GM21447 (cell line): ENCODE measurements around the gene MBP.

Experiments
- ATAC-seq: cut with Tn5 transposase; IDR thresholded peaks from one replicate; pipeline ENCODE4 v1.9.1; 2021; ENCODE audit not compliant: unreplicated experiment

Gene MBP

DNA sequence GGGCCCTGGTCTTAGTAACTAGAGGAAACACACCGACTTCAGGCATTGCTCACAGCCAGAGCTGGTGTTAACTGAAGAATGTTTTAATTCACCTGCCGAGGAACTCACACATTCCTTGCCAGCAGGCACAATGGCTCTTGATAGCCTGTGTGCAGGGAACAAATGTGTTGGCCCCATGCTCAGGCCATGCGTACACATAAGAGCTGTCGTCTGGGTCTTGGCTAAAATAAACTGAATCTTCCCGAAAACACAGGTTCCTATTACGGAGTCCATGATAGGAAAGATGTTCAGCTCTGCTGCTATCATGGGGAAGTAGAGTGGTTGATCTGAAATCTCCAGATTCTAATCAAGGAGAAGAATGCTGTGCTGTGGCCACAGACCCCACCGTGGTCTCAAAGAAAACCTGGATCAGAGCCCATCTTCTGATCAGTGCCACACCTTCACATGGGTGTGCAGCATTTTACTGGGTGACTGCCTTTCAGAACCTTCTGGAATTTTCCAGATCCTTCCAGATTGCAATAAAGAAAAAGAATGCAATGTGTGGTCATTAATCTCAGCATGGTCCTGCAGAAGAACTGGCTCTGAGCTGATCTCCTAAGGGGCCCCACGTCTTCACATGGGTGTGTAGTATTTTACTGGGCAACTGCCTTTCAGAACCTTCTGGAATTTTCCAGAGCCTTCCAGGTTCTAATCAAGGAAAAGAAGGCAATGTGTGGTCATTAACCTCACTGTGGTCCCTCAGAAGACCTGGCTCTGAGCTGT is 17.2 kb downstream of the MBP start:
- peak; percentile 3 for ATAC-seq

DNA sequence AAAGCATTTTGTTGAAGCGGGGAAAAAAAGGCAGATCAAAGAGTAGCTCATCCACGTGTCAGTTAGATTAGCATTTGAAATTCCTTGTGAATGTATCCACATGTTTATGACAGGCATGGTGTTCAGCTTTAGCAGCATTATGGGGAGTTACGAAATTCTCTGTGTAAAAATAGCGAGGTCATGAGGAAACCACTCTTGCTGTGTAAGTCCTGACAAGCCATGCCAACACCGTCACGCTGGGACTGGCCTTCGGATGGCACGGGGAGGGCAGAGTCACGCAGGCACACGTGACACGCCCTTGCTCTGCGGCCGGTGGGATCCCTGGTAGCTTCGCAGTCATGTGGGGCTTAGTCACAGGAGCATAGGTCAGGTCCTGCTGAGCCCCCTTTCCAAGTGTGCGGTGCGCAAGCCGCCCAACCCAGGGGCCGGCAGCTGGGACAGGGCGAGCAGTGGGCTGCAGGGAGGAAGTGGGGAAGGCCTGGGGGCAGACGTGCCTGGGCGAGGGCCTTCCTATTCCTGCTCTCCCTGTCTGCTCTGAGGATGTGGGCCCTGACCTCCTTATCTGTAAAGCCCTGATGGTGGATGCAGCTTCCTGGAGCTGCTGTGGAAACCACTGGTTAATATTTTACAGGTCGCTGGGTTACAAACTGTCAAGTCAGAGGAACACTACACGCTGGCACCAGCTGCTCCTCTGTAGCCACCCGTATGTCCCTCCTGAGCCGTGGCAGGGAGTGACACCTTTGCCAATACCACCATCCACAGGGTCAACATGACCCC is 18.0 kb downstream of the MBP start:
- ATAC-seq: peak; percentile 93

DNA sequence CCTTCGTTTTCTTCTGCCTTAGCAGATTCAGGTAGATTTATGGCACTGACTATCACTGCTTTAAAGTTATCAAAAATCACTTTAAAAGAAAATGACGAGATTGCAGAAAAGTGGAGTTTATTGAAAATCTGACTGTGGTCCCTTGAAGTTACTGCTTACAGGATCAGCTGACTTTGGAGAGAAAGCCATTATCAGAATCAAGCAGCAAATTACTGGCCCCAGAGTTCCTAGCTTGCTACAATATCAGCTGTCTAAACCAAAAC is 18.5 kb downstream of the MBP start:
- no peak for ATAC-seq

DNA sequence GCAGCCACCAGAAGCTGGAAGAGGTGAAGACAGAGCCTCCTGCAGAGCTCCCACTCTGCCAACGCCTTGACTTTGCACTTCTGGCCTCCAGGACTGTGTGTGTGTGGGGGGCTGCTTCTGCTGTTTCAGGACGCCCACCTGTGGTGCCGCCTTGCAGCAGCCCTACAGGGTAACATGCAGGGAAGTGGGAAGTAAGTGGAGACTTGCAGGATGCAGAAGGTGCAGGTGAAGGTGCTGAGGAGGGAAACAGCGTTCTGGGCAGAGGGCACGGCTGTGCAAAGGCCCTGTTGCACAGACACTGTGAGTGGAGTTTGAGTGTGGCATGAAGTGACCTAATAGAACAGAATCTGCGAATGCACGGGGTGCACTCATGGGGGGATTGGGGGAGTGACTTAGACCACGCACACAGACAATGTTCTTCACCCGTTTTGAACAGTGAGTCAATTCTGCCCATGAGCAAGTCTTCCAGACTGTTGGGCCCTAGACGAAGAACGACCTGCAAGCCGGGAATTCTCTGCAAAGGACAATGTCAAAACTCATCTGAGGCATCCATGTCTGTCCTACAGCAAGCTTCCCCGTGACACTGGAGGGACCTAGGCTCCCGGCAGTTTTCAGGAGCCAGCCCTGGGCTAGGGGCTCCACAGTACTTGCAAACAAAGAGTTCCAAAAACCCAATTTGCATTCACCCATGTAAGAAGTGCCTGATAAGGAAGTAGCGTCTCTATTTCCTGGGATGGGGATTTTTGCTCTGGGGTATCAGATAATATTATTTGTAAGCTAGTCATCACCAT is 19.0 kb downstream of the MBP start:
- no peak for ATAC-seq

DNA sequence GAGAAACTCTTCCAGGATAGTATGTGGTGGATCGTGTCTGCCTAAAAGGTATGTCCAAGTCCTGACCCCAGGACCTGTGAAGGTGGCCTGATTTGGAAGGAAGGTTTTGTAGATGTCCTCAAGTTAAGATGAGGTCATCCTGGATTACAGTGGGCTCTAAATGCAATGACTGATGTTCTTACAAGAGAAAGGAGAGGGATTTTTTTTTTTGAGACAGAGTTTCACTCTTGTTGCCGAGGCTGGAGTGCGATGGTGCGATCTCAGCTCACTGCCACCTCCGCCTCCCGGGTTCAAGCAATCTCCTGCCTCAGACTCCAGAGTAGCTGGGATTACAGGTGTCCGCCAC is 19.9 kb downstream of the MBP start:
- no peak for ATAC-seq

DNA sequence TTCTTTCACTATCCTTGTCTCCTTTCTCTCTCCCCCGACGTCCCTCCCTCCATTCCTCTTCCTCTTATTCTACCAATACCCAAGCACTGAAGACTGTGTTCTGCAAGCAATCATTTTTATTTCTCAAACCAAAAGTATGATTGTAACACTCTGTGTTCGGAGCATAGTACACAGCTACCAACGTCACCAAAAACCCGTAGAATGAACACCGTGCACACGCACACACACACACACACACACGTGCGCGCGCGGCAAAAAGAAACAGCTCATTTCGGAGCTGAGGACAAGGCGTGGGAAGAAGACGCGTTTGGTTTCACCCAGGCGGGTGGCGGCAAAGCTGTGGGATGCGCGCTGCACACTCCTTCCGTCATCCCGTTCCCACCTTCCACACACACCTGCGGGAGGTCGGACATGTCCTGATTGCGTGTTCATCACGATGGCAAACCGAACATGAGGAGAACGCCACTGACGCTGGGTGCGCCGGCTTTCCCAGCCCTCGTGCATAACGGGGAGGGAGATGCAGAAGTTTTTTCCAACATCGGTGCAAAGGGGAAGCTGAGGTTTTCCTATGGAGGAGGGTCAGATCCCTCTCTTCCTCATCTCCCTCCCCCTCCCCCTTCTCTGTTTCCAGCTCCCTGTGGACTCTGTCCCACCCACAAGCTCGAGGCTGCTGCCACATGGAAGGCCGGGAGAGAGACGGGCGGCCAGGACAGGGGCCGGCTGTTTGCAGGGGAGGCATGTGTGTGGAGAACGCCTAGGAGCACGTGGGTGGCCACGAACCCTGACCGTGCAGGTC is 20.4 kb downstream of the MBP start:
- ATAC-seq: no peak

DNA sequence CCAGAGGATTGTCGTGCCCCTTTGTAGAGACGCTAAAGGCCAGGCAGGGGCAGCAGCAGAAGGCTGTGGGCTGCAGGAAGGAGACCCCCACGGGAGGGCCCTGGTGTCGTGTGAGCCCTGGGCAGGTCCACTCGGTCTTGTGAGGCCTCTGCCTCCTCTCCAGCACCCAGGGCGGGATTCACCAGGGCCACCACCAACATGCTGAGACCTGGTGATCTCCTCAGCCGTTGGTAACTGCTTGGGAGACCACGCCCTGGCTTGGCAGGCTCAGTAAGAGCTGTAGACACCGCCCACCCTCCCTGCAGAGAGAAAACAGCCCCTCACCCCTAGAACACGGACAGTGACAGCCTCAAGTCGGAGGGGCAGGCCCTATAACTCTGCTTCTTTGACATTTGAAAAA is 21.1 kb downstream of the MBP start:
- ATAC-seq: no peak

DNA sequence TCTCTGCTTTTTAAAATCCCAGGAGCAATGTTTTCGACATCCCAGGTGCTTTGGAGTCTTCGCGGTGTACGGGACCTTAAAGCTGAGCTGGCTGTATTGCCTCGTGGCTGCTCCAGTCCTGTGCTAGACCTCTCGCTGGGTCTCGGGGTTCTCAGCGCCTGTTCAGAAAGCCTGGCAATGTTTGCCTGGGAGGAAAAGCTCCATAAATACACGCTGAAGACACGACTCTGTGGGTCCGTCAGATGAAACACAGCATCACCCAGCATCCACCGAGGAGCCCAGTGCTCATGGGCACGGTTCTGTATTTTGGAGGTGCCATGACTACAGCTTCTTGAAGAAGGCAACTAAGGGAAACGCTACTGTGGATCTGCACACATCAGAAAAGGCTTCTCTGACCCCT is 21.6 kb downstream of the MBP start:
- no peak for ATAC-seq

DNA sequence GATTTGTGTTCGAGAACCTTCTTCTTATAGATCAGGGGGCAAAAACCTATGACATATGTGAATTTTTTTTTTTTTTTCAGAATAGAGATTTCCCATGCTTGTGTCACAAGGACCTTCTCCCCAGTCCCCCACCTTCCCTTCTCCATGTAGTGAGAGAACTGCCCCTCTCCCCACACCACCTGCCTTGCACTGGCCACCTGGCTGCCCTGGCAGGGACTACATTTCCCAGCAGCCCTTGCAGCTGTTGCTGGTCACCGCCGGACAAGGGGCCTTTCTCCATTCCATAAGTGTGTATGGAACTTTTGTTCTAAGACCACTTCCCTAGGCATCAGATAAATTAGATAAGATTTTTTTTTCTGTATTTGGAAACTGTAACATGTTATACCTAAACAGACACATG is 22.2 kb downstream of the MBP start:
- no peak for ATAC-seq

DNA sequence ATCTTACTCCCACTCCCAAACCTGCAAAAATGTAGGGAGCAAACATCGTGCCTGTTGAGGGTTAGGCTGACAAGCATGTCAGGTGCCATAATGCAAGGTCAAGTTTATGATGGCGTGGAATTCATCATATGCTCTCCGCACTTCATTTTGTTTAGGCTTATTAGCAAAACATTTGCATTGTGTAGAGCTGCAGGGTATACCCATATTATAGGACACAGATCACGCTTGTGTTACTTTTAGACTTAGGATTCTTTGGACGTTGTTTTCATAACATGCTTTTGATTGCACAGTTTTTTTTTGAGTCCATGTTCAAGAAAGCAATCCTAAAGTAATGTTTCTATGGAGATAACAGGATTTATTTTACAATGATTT is 22.9 kb downstream of the MBP start:
- no peak for ATAC-seq

DNA sequence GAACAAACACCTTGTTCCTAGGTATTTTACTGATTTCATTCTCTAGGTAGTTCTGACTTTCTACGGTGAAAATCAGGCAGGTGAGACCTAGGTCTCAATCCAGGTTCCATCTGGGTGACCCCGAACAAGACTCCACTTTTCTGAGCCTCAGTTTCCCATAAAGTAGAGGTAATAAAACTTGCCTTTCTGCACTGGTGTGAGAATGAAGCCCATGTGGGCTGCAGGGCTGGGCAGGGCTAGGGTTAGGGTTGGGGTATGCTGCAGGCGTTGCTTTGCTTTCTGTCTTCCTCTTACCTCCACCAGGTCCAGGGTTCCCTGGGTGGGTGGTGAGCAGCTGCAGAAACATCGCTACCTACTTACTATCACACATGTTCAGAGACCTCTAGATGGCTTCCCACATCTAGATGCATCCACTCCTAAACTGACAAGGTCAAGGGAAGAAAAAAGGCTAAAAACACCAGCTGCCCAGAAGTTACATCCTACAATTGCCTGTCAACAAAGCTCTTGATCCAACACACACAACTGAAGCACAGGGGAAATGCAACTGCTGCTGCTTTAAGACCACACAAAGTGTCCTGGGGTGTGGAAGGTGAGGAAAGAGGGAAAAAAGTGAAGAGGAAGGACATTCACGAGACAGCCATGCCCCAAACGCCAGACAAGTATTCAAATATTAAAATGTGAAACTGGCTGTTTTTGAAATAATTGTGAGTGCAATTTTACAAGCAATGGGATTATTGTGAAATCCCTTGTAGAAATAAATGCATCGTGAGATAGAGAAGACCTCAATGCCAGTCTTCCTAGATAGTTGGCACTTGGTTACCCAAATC is 23.5 kb downstream of the MBP start:
- no peak for ATAC-seq

DNA sequence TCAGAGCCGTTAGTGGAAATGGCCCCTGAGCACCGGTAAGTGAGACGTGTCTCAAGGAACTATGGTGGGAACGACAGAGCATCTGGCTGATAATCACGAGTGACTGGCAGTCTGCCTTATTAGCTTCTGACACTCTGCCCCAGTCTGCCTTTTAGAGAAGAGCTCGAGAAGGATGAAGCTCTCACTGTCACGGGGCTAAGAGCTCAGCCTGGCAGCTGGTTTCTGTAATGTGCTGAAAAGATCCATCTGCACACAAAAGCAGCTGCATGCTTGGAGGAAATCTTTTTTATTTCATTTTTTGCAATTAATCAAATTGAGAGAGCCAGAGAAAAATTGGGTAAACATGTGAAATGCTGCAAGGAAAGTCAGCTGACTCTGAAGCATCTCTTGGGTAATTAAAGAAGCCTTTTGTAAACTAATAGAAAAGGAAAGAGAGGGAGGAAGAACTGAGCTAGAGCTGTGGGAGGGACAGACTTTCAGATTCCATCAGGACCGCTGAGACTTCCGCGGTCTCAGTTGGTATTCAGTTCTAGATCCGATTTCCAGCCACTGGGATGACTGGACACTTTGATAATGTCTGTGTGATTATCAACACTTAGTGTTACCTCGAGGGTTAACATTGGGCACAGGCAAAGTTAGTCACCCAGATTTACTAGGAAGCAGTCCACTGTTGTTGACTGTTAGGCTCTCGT is 24.4 kb downstream of the MBP start:
- peak; percentile 59 for ATAC-seq

DNA sequence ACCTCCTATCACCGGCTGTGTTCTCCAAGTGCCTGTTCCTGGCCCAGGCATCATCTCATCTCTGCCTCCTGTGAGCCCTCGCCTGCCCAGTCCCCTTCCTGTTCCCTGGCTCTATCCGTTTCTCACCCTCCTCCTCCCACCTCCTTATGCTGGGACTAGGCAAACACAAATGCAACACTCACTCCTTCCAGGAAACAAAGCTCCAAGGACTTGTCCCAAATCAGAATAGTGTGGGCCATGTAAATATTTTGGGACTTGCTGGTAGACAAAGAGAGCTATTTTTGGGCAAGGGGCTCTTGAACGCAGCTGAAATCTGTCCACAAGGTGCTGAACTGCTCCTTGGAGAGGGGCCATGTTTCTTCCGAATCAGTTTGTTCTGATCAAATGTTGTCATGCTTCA is 25.3 kb downstream of the MBP start:
- no peak for ATAC-seq

DNA sequence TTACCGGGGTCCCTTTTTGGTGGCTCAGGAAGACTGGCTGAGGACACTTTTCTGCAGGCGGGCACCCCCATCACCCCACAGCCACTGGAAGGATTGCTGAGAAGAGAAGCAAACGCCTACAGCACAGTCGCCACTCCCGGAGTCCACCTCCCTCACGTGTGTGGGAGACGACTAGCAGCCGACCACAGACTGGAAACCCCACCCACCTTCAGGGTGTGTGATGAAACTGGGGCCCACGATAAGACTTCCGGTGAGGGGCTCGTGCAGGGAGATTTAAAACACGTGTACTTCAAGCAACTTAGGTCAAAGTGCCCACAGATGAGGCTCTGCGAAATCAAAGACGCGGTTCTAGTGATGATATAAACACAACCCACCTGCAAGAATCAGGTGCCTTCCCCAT is 26.3 kb downstream of the MBP start:
- no peak for ATAC-seq

DNA sequence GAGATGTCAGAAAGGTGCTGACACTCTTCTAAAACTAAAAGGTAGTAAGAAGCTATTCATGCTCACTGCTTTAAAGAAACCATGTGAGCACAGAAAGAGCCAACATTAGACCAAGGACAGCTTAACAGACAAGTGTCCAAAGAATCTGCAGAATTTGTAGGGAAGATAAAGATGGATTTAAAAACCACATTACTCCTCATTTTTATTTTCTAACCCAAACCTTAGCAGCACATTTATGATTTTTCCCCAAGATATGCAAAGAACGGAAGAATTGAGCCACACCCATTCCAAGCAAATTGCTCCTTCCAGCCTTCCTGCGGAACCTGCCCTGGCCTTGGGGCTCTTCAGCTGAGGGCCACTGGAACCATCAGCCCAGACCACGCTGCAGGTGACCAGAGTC is 26.9 kb downstream of the MBP start:
- ATAC-seq: no peak

DNA sequence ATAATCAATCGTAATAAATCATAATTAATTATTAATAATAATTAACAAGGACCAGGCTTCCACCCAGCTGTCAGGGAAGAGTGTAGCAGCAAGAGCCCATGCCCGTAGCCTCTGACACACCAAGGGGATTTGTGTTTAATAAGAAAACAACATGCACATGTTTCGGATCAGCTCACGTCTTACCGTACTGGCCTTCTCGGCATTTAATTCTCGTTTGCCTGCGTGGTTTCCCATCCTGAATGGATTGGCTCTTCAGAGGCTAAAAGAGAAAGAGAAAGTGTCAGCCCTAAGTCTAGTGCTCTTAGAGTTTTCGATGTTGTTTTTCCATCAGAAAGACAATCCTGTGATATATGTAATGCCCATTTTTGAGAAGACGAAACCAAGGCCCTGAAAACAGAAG is 27.6 kb downstream of the MBP start:
- no peak for ATAC-seq

DNA sequence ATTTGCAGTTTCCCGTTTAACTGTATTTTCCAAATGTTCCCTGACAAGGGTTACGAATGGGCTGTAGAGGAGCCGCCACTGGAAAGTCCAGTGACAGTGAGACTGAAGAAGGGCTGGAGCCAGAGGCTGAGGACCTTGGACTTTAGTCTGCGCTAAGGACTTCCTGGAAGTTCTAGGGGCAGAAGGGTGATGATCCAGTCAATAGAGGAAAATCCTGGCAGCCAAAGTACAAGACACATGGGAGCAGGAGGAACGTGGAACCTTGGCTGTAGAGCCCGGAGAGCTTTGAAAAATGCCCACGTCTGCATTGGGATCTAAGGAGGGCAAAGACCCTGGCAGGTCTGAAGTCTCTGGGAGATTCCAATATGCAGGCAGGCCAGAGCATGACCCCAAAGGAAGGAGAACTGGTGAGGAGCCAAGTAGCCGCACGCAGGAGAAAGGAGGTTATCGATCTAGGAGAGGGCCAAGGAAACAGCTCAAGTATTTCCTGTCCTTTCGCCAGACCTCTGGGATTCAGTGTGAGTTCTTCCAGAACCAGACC is 28.5 kb downstream of the MBP start:
- no peak for ATAC-seq

DNA sequence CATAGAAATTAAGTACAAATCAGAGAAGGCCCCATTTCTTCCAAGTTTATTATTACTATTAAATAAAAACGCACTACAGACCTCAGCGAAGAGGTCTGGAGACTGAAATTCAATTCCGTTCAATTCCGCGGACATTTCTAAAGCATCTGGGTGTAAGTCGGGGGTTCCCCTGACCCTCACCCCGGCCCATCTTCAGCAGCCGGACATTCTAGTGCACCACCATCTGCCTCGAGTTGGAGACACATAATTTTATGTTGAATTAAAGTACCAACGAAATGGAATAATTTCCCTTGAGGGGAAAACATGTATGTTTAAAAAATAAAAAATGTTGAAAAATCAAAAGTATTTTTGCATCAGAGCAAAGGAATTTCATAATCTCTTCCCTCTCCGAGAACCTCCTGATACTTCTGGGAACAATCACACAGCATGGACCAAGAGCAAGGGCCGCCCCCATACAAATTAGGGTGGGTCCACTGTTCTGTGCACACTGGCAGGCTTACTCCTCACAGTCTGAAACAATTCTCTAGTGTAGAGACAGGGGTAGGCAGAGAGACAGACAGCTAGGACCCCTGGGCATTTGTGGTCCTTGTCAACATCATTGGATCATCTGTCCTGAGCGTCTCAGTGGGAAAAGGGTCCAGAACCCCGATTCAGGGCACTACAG is 29.3 kb downstream of the MBP start:
- no peak for ATAC-seq
